K562 (cell line): ENCODE measurements around the gene CDH18.

Experiments
- CEBPB ChIP-seq: fragments of 450-650 bp; IDR thresholded peaks from 2 replicates; pipeline ENCODE4 v1.6.1; 2016; ENCODE audit warnings: missing genetic modification characterization, missing compliant biosample characterization
- ZNF12 ChIP-seq: sonication (generic); formaldehyde crosslinking; IDR thresholded peaks from 2 replicates; pipeline ENCODE4 v1.4.0; 2020; ENCODE audit warnings: mild to moderate bottlenecking, missing genetic modification reagents

GRCh38 chr5:20032896-20033295, 44.9 kb upstream of the CDH18 start:
- no peak for TF ChIP-seq CEBPB (tag)
- TF ChIP-seq ZNF12 (CRISPR knock-in tag) = no peak
